ELR (cell line): ENCODE measurements around the gene DAPP1.
"Not testable (repeated sequence)": the region's sequence is repeated elsewhere in the genome, so short reads cannot be mapped to it uniquely, and the experiment has no call there.

Experiments used
- DNase-seq: peaks from one replicate; pipeline ENCODE4 v3.0.0-alpha.2; 2015; ENCODE audit warnings: low read depth

Gene DAPP1

GRCh38 chr4:99824070-99824599, 7.5 kb downstream of the DAPP1 start:
- no peak for DNase-seq

GRCh38 chr4:99825272-99825671, 8.6 kb downstream of the DAPP1 start:
- no peak for DNase-seq

DNA sequence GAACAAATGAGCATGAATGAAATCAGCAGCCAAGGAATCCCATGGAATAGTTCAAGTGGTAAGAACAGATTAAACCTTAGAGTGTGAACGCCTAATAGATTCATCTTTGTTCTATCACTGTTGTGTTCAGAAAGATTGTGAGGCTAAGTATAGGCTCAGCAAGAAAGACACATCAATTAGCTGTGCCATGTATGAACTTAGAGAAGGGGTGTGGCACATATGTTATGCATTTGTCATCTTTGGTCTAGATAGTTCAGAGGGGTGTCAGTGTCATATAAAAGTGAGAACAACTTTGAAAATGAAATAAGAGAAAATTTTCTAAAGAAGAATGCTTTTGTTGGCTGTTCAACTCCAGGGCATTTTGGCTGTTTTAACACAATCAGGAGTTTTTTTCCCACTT, 9.4 kb downstream of the DAPP1 start:
- DNase-seq = no peak

GRCh38 chr4:99827454-99827853, 10.8 kb downstream of the DAPP1 start:
- no peak for DNase-seq

GRCh38 chr4:99827857-99828256, 11.2 kb downstream of the DAPP1 start:
- DNase-seq = no peak

- no peak for DNase-seq
These were observed 11.8 kb downstream of the DAPP1 start for GRCh38 chr4:99828477-99828876.

- DNase-seq = not testable (repeated sequence)
These were observed 13.4 kb downstream of the DAPP1 start for GRCh38 chr4:99830051-99830450.

GRCh38 chr4:99832321-99832720, 15.7 kb downstream of the DAPP1 start:
- DNase-seq = no peak

- no peak for DNase-seq
These were observed 16.1 kb downstream of the DAPP1 start for GRCh38 chr4:99832758-99833157.

GRCh38 chr4:99833756-99834155, 17.1 kb downstream of the DAPP1 start:
- no peak for DNase-seq

GRCh38 chr4:99834569-99834968, 17.9 kb downstream of the DAPP1 start:
- DNase-seq = no peak

GRCh38 chr4:99835942-99836341, 19.3 kb downstream of the DAPP1 start:
- DNase-seq = no peak

GRCh38 chr4:99838927-99839326, 22.3 kb downstream of the DAPP1 start:
- DNase-seq = no peak

- DNase-seq = no peak
These were observed 24.5 kb downstream of the DAPP1 start for GRCh38 chr4:99841129-99841528.

DNA sequence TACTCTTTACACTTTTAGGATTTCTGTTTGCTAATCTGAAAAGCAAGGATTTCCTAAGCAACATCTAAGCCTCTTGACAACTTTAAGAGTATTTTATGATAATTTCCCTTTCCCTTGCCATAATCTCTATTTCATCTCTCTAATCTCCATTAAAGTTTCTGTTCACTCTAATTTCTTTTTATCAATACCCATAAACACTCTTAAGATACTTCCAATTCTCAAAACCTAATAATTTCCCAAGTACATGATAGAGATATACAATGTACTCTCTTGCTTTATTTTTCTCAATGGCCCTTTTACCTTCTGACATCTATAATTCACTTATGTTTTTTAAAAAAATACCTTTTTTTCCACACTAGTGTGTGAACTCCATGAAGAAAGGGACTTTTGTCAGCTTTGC, 26.8 kb downstream of the DAPP1 start:
- no peak for DNase-seq

GRCh38 chr4:99844048-99844447, 27.4 kb downstream of the DAPP1 start:
- DNase-seq = no peak

GRCh38 chr4:99845179-99845578, 28.6 kb downstream of the DAPP1 start:
- no peak for DNase-seq

GRCh38 chr4:99845708-99846469, 29.3 kb downstream of the DAPP1 start:
- no peak for DNase-seq

DNA sequence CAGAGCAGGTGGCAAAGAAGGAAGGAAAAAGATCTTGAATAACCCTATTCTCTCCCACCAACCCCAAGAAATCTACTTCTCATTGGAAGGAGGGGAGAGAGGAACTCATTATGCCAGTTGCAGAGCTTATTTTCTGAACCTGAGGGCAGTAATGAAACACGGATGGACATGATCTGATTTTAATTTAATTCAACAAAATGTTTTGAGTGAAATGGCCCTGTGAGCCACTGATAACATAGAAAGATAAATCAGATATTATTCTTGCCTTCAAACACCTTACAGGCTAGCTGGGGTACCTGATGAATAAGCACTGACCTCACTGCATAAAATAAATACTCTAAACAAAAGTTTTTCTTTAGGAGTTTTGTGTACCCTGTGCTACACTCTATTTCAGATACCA, 30.3 kb downstream of the DAPP1 start:
- DNase-seq = no peak

DNA sequence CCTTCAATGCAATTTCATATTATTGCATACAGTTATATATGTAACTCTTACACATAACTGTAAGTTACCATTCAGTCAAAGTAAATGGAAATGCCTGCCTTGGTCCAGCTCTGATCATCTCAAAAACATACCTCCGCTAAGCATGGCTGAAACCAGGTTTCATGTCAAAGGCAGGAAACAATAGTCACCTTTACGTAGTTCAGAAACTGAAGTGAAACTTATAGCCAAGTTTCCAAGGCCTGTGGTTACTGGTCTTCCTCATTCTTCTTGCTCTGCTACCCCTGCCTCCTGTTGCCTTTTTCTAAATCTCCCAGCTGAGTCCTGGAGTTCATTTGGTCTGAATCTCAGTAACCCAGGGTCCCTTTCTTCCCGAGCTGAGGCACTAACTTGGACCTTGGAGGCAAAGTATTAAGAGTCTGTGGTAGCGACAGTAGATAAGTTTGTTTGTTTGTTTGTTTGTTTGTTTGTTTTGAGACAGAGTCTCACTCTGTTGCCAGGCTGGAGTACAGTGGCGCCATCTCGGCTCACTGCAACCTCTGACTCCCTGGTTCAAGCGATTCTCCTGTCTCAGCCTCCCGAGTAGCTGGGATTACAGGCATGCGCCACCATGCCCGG, 30.8 kb downstream of the DAPP1 start:
- DNase-seq = no peak

DNA sequence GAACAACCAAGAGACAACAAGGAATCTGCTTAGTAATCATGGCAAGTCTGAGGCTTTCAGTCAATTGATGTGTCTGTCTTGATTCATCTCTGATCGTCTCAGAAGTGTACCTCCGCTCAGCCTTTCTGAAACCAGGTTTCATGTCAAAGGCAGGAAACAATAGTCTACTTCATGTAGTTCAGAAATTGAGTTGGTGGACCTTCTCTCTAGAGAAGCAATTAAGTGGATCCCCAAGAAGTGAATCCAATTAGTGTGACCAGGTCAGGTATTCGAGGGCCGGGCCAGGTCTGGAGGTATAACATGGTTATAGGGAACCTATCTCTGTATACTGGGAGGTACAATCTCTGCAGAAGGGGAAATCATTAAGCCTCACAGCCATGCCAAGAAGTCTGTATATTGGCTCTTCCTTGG, 32.0 kb downstream of the DAPP1 start:
- DNase-seq = no peak

DNA sequence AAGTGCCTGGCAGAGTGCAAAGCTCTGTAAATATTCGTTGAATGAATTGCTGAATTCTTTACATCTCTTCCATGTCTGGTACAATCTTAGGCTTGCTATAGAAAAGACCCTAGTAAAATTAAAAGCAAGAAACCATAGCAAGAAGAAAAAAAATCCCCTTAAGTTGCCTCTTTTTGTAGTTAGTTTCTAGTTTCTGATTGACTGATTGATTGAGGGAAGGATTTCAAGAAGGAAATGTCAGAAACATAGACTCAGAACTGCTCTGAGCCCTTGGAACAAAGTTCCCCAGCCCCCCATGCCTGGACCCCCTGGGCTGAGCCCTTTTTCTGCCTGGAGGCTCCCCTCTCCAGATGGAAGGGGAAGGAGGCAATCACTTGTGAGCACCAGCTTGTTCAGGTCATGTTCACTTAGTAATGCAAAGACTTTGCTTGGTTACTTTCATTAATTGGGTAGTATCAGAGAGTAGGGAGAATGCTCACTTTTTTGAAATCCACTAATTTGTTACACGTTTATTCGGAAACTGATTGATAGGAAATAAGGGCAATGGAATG, 35.6 kb downstream of the DAPP1 start:
- no peak for DNase-seq

DNA sequence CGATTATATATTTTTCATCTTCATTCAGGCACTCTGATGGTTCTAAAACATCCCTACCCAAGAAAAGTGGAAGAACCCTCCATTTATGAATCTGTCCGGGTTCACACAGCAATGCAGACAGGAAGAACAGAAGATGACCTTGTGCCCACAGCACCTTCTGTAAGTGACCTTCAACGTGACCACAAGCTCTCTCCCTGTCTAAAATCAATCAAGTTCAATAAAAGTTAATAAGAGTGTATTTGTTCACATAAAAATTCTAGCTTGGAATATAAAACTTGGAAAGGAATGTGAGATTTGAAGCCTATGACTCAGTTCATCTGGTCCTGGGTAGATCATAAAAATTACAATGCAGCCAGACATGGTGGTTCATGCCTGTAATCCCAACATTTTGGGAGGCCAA, 36.6 kb downstream of the DAPP1 start:
- DNase-seq = no peak
